DMS114 treated with DMSO at 0.1 percent for 48 hours (cell line): ENCODE measurements around the gene TNRC18.
"Not testable (repeated sequence)": the region's sequence is repeated elsewhere in the genome, so short reads cannot be mapped to it uniquely, and the experiment has no call there.

Source experiments
- DNase-seq: peaks from one replicate; lab custom pipeline; 2025; ENCODE audit not compliant: unreplicated experiment; lab: John Stamatoyannopoulos, UW

Gene TNRC18, protein sequence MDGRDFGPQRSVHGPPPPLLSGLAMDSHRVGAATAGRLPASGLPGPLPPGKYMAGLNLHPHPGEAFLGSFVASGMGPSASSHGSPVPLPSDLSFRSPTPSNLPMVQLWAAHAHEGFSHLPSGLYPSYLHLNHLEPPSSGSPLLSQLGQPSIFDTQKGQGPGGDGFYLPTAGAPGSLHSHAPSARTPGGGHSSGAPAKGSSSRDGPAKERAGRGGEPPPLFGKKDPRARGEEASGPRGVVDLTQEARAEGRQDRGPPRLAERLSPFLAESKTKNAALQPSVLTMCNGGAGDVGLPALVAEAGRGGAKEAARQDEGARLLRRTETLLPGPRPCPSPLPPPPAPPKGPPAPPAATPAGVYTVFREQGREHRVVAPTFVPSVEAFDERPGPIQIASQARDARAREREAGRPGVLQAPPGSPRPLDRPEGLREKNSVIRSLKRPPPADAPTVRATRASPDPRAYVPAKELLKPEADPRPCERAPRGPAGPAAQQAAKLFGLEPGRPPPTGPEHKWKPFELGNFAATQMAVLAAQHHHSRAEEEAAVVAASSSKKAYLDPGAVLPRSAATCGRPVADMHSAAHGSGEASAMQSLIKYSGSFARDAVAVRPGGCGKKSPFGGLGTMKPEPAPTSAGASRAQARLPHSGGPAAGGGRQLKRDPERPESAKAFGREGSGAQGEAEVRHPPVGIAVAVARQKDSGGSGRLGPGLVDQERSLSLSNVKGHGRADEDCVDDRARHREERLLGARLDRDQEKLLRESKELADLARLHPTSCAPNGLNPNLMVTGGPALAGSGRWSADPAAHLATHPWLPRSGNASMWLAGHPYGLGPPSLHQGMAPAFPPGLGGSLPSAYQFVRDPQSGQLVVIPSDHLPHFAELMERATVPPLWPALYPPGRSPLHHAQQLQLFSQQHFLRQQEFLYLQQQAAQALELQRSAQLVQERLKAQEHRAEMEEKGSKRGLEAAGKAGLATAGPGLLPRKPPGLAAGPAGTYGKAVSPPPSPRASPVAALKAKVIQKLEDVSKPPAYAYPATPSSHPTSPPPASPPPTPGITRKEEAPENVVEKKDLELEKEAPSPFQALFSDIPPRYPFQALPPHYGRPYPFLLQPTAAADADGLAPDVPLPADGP (N-terminal part only)

GRCh38 chr7:5423306-5423975, at the start of gene TNRC18:
TNRC18 (minus strand) TSS chr7:5423834; CDS start chr7:5421246, 2,588 bp downstream.
- DNase-seq: no peak

DNA sequence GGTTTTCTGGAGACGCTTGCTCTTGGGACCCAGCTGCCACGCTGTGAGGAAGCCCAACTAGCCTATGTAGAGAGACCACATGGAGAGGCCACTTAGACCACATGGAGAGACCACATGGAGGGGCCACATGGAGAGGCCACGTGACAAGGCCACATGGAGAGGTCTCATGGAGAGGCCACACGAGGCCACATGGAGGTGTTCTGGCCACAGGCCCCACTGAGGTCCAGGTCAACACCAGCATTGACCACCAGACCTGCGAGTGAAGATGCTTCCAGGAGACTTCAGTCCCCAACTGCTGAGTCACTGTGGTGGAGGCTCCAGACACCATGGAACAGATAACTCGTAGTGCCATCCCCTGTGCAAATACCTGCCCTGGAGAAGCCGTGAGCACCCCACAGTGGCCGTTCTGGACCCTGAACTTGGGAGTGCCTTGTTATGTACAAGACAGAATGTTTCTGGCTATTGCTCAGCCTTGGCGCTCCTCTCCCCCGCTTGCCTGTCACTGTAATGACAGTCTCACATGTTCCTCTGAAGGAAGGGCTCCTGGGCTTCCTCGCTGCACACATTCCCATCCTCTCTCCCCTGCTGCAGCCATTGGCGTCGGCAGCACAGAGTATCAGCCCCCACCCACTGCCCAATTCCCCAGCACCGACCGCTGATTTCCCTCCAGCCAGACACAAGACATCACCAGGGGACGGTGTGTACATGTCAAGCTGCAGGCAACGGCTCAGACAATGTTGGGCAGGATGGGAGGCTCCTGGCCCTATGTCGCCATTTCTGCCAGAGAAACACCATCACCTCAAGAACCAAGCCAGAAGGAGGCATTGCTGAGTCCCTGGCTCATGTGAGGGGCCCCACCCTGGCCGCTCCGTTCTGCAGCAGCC, 49.0 kb upstream of the TNRC18 start:
- DNase-seq: peak; percentile 93

GRCh38 chr7:5471623-5472022, 48.0 kb upstream of the TNRC18 start:
- not testable (repeated sequence) for DNase-seq

DNA sequence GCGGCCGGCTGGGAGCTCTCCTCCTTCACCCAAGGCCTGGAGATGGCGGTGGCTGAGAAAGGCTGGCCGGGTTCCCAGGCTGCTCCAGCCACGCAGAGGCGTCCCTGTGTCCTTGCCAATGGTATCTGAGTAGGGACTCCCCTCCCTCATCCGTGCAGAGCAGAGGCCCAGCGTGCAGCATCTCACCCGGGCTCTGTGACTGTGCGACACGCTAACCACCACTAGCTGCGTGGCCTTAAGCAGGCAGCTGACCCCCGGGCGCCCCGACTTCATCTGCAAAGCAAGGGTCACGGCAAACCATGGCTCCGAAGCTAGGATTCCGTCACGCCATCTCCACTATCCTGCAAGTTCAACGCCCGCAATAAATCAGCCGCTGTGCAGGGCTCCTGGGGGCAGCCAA, 47.2 kb upstream of the TNRC18 start:
- DNase-seq: no peak

DNA sequence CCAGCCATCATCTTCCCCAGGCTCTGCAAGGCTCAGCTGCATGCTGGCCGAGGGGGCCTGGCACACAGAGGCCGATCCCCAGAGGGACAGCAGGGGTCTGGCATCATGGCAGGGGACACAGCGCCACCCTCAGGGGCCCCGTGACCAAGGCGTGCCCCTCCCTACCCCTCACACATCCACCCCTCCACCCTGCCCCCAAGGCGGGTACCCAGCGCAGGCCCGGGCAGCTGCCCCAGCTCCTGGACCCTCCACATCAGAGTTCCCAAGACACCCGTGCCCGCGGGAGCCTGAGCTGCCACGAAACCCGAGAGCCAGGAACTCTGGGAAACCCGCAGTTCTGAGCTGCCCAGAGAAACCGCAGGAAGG, 46.5 kb upstream of the TNRC18 start:
- no peak for DNase-seq

DNA sequence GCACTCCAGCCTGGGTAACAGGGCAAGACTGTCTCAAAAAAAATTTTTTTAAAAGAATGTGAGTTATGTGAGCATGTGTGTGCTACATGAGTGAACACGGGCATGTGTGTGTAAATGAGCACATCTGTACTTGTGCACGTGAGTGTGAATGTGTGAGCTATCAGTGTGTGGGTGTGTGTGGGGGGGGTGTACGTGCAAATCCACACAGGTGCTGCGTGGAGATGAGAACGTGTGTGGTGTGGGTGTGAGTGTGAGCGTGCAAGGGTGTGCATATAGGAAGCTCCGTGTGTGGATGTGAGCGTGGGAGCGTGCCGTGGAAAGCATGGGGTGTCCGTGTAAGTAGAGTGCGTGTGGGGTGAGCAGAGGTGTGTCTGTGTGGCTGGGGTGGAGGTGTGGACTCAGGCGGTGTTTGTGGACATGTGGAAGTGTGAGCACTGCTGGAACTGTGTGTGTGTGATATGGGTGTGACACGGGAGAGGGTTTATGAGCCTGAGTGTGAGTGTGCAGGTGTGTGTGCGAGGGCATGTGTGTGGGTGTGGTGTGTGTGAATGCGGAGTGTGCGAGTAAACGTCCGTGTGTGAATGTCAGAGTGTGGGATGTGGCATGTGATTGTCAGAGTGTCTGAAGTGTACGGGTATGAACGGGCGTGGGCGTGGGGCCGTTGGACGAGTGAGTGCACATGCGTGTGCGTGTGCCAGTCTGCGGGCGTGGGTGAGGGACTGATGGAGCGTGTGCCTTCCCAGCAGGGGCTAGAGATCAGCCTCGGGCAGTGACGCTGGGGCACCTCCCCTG, 45.9 kb upstream of the TNRC18 start:
- DNase-seq: no peak

DNA sequence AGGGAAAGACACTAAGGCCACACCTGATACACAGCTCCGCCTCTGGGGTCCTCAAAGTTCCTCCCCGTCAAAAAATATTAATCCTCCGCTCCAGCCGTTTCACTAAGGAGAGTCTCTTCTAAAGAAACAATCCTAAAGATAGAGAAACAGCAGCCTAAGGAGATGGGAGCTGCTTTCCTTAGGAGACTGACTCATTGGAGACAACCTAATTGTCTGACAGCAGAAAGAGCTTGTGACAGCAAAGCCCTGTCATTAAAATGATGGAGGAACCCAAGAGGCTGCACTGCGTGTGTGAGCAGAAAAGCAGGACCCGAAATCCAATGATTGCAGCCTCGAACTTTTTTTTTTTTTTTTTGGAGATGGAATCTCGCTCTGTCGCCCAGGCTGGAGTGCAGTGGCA, 44.0 kb upstream of the TNRC18 start:
- DNase-seq: no peak

- no peak for DNase-seq
Observed at GRCh38 chr7:5466551-5466950, 42.9 kb upstream of the TNRC18 start.

- no peak for DNase-seq
Observed at GRCh38 chr7:5463031-5463430, 39.4 kb upstream of the TNRC18 start.

GRCh38 chr7:5462216-5462615, 38.6 kb upstream of the TNRC18 start:
- DNase-seq: no peak

DNA sequence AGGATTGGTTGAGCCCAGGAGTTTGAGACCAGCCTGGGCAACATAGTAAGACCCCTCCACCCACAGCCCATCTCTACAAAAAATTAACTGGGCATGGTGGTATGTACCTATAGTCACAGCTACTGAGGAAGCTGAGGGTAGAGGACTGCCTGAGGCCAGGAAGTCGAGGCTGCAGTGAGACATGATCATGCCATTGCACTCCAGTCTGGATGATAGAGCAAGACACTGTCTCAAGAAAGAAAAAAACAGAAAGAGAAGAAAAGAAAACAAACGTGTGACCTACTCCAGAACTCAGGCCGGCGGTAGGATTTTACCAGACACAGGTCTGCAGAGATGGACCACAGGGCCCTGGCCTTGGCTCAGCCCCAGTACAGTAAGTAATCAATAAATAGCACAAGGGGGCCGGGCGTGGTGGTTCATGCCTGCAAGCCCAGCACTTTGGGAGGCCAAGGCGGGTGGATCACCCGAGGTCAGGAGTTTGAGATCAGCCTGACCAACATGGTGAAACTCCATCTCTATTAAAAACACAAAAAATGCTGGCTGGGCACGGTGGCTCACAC, 35.4 kb upstream of the TNRC18 start:
- DNase-seq: no peak

DNA sequence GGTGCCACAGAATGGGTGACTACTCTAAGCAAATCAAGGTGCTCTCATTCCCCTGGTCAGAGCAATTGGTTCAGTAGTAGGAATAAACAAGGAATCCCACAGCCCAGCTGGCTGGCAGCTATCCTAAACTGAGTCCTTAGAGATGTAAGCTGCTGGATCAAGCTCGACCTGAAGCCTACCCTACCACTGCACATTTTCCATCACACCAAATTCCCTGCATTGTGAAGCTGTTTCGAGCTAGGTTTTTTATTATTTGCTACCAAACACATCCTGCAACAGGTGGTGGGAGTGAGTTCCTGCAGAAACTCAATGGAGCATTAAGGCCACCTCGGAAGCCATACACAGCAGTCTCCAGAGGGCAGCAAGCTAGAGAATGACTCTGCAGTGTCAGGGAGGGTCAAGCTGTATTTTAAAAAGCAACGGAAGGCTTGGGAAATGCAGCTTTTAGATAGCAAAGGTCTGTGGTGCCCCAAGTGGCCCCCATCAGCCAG, 33.7 kb upstream of the TNRC18 start:
- no peak for DNase-seq

- DNase-seq: no peak
Observed at GRCh38 chr7:5456409-5456808, 32.8 kb upstream of the TNRC18 start.

DNA sequence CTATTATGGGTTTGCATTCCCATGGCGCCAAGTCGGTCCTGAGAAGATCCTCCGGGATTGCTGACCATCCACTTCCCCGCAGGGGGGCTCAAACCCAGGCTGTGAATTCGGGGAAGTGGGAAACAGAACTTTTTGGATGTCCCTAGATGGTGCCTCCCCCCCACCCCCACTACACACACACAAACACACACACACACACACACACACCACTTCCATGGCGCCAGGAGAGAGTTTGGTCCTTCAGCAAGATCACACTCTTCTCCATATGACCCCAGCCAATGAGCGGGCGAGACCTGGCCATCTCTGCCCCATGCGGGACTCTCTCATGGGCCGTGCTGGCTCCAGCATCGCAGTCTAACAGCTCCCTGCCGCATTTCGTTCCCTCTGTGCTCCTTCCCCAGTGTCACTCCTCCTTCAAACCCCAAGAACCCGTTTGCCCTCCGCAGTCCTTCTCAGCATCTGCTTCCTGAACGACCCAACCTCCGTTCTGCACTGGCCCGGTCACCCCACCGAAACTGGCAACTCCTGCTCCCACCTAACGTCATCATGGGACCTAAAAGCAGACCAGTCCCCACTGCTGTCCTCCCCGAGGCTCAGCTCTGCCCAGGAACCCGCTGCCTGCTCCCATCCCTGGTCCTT, 32.1 kb upstream of the TNRC18 start:
- no peak for DNase-seq

DNA sequence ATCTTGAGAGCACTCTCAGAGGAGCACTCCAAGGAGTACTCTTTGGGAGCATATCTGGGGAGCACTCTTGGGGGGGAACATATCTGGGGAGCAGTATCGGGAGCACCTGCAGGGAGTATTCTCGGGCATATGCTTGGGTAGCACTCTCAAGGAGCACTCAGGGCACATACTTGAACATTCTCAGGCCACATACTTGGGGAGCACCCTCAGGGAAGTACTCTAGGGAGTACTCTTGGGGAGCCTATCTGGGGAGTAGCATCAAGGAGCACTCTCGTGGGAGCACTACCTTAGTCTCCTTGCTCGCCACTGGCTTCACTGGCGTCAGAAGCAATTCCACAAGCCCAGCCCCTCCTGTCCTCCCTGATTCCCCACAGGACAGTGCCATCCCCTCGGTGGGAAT, 31.5 kb upstream of the TNRC18 start:
- DNase-seq: no peak

DNA sequence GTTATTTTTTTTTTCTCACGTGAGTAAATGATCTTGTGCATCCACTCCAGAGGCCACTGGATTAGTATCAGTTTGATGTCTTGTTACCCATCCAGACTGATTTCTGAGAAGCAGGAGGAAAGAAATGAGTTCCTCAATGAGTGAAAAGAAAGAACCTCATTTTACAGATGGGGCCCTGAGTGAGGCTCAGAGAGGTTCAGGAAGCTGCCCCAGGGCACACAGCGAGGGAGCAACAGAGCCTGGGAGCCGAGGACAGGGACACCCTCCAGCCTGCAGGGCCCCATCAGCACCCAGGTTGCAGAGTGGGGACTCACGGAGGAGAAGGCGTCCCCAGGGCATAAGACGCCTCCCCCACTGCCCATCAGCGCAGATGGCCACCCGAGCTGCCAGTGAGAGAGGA, 30.9 kb upstream of the TNRC18 start:
- no peak for DNase-seq

- DNase-seq: no peak
Observed at GRCh38 chr7:5453566-5454075, 30.0 kb upstream of the TNRC18 start.

DNA sequence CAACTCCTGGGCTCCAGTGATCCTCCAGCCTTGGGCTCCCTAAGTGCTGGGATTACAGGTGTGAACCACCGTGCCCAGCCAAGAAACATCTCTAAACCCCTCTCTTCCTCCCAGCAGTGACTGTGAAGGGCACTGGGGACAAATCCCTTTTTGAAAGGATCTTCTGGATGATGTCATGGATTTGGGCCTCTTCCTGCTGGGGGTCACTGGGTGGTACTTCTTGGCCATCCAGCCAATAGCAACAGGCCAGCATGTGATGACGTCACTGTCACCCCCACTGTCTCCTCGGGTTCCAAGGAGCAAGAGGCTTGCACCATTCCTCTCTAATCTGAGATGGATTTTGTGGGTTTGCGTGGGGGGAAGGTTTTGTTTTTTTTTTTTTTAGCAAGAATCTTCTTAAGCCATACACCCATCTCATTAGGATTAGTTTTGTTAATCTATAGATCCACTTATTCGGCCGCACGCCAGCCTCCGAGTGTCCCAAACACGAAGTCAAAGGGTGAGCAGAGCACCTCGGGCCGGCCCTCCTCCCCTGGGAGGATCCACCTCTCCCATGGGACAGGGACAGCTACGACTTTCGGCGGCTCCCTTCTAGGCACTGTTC, 29.4 kb upstream of the TNRC18 start:
- DNase-seq: peak; percentile 17
